ENCODE data around the gene NRTN. TPM values are rescaled to one million over a fixed set of nuclear protein-coding genes. Genes with fewer than 3 reads are reported as not detected.

The NRTN gene
- total and polyA plus RNA-seq, 12 donors: 4.5 to 26.8 (median 8.9) TPM

- Histone ChIP-seq H3K27me3 (no peaks in the 10 kb centered on the region), H3K27ac (peak overlapping the region in 4 of 5 donors; percentile 56 to 90 (median 76)), H3K4me1 (replicated peaks in 1 of 2) (peaks cover 14 to 18% of the 10 kb centered on the region in 2 donors), H3K36me3 (replicated peaks in 1 of 2) (no peaks in the 10 kb centered on the region), H3K9me3 (replicated peaks in 1 of 3) (no peaks in the 10 kb centered on the region), H3K4me3 (peak overlapping the region in 1 of 4 donors; percentile 56)
- WGBS, 4 donors: 10 to 42% (median 24%) methylated on average over 8 to 37 of the region's 37 CpGs
- TF ChIP-seq, protein P1, sequence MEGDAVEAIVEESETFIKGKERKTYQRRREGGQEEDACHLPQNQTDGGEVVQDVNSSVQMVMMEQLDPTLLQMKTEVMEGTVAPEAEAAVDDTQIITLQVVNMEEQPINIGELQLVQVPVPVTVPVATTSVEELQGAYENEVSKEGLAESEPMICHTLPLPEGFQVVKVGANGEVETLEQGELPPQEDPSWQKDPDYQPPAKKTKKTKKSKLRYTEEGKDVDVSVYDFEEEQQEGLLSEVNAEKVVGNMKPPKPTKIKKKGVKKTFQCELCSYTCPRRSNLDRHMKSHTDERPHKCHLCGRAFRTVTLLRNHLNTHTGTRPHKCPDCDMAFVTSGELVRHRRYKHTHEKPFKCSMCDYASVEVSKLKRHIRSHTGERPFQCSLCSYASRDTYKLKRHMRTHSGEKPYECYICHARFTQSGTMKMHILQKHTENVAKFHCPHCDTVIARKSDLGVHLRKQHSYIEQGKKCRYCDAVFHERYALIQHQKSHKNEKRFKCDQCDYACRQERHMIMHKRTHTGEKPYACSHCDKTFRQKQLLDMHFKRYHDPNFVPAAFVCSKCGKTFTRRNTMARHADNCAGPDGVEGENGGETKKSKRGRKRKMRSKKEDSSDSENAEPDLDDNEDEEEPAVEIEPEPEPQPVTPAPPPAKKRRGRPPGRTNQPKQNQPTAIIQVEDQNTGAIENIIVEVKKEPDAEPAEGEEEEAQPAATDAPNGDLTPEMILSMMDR (IDR thresholded peaks at IDR 0.05): no peak
- no peak for TF ChIP-seq POLR2A (IDR thresholded peaks at IDR 0.05)
- DNase-seq: peak in 3 of 7 donors; percentile 25 to 54 (median 46)
- intact Hi-C loops (cut with DNase I): no loop called here
Observed at GRCh38 chr19:5827342-5827890, 22.5 kb downstream of the NRTN start.

DNA sequence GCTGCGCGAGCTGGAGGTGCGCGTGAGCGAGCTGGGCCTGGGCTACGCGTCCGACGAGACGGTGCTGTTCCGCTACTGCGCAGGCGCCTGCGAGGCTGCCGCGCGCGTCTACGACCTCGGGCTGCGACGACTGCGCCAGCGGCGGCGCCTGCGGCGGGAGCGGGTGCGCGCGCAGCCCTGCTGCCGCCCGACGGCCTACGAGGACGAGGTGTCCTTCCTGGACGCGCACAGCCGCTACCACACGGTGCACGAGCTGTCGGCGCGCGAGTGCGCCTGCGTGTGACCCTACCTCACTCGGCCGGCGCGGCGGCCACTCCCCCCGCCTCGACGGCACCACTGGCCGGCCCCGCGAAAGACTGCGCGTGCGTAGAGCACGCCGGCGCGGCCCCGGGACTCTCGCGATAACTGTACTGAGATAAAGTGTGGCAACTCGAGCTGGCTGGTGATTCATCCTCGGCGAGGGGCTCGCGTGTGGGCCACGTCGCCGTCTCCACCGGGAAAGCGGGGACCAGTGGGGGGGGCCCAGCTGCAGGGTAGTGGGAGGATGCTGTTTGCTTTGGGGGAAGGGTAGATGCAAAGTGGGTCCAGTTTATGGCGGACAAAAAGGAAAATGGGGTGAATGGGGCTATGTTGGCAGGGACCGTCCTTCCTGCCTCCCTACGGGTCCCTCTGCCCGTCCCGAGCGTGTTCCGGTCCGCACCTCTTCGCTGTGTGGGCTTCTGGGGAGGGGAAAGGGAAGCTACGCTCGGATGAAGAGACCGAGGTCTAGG, 23.2 kb downstream of the NRTN start:
- peak; percentile 93 to 96 (median 96) for DNase-seq
- Histone ChIP-seq H3K27me3 (no peaks in the 10 kb centered on the region), H3K27ac (peak overlapping the region; percentile 35 to 90 (median 56)), H3K4me1 (replicated peaks in 1 of 2) (peaks cover 14 to 18% of the 10 kb centered on the region in 2 donors), H3K36me3 (replicated peaks in 1 of 2) (no peaks in the 10 kb centered on the region), H3K4me3 (peak overlapping the region in 3 of 4 donors; percentile 5 to 56 (median 18)), H3K9me3 (replicated peaks in 1 of 3) (no peaks in the 10 kb centered on the region)
- intact Hi-C loops (cut with DNase I): no loop called here
- peak; percentile 90 to 94 for TF ChIP-seq POLR2A (IDR thresholded peaks at IDR 0.05)
- TF ChIP-seq, protein P1 (IDR thresholded peaks at IDR 0.05): peak in 1 of 6 experiments; percentile 8
- WGBS, 4 donors: 0 to 1% (median 1%) methylated on average over 14 to 91 of the region's 91 CpGs

DNA sequence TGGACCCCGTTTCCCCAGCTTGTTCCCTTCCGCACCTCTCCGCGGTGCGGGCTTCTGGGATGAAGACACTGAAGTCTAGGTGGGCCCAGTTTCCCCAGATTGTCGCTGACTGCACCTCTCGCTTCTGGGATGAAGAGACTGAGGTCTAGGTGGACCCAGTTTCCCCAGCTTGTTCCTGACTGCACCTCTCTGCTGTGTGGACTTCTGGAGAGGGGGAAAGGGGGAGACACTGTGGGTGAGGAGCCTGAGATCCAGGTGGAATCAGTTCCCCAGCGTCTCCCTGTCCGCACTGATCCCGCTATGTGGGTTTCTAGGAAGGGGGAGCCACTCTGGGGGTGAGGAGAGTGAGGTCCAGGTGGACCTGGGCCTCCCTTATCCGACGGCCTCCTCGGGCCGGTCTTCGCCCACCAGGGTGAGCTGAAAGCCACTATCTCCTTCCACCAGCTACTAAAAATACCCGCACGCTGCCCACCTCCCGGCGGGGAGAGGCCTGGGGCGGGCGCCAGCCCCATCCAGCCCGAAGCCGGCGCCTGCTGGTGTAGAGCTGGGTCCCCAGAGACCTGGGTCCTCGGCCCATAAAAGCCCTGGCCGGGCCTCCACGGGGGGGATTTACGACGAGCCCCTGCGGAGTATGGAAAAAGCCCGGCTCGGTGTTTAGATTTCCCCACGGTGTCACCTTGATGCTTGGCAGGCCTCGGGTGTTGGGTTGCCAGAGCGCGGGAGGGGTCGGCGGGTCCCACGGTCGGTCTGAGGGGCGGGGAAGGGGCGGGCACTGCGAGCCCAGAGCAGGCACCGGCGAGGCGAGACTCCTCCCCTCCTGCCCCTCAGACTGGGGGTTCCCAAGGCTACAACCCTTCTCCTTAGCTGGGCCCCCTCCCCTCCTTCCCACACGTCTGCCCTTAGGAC, 24.0 kb downstream of the NRTN start:
- peak in 5 of 7 donors; percentile 42 to 54 (median 45) for DNase-seq
- Histone ChIP-seq H3K36me3 (replicated peaks in 1 of 2) (no peaks in the 10 kb centered on the region), H3K4me3 (peak overlapping the region in 3 of 4 donors; percentile 5 to 56 (median 18)), H3K27me3 (no peaks in the 10 kb centered on the region), H3K9me3 (replicated peaks in 1 of 3) (no peaks in the 10 kb centered on the region), H3K4me1 (replicated peaks in 1 of 2) (peaks cover 14 to 18% of the 10 kb centered on the region in 2 donors), H3K27ac (peak overlapping the region; percentile 35 to 90 (median 56))
- intact Hi-C loops (cut with DNase I): no loop called here
- TF ChIP-seq, protein P1 (IDR thresholded peaks at IDR 0.05): no peak
- TF ChIP-seq POLR2A (IDR thresholded peaks at IDR 0.05): no peak
- 1 to 4% (median 4%) methylated on average over 17 to 47 of the region's 47 CpGs for WGBS, 4 donors

All from adrenal gland (tissue), 12 donors.